ENCODE data around the gene DEFB114. TPM values are rescaled to one million over a fixed set of nuclear protein-coding genes. Genes with fewer than 3 reads are reported as not detected.

DEFB114 gene
- polyA plus RNA-seq, 3 donors, result not detected

- no peak overlapping the region for H3K9ac ChIP-seq (ENCODE audit: insufficient read depth, low read length, poor library complexity, severe bottlenecking)
- H4K20me1 ChIP-seq (ENCODE audit: insufficient read depth, low read length), result no peaks in the 10 kb centered on the region
- Mint-ChIP-seq H3K27me3 (ENCODE audit: low read depth in 3 of 3) (no peaks in the 10 kb centered on the region), H3K9me3 (peaks cover 0 to 2% (median 0%) of the 10 kb centered on the region in 7 donors), H3K27ac (no peak overlapping the region), H3K4me1 (no peaks in the 10 kb centered on the region), H3K36me3 (no peaks in the 10 kb centered on the region), H3K4me3 (no peak overlapping the region)
- no peaks in the 10 kb centered on the region for H3K79me2 ChIP-seq (ENCODE audit: insufficient read depth, low read length)
- intact Hi-C loops (cut with micrococcal nuclease), result no loop called here
- no peak for TF ChIP-seq CTCF (IDR thresholded peaks at IDR 0.05)
- H3K36me3 ChIP-seq (replicated peaks in 1 of 2; ENCODE audit: control insufficient read depth in 1 of 2, insufficient read depth in 2 of 2, low read length in 2 of 2), result no peaks in the 10 kb centered on the region
- H3K4me2 ChIP-seq (replicated peaks; ENCODE audit: extremely low read depth, low read length, poor library complexity, severe bottlenecking), result no peak overlapping the region
- no peaks in the 10 kb centered on the region for H3K27me3 ChIP-seq (ENCODE audit: control insufficient read depth in 2 of 2, insufficient read depth in 2 of 2, low read length in 2 of 2)
- H3K4me3 ChIP-seq (replicated peaks in 1 of 3; ENCODE audit: low read depth in 2 of 3, low read length in 3 of 3), result no peak overlapping the region
- no peak overlapping the region for H2AFZ ChIP-seq (ENCODE audit: insufficient read depth, low read depth, low read length, poor library complexity, severe bottlenecking)
- no CpG with 5 or more reads among the region's 3 CpGs for WGBS (ENCODE audit: insufficient coverage)
- no peak for DNase-seq
- no peaks in the 10 kb centered on the region for H3K4me1 ChIP-seq (ENCODE audit: control insufficient read depth in 1 of 2, insufficient read depth in 2 of 2, low read length in 2 of 2)
- H3K27ac ChIP-seq (ENCODE audit: low read depth in 1 of 2, low read length in 2 of 2), result no peak overlapping the region
- no peaks in the 10 kb centered on the region for H3K9me3 ChIP-seq (replicated peaks in 1 of 2; ENCODE audit: control insufficient read depth in 1 of 2, insufficient read depth in 1 of 2, low read length in 2 of 2)
Observed at GRCh38 chr6:50003139-50003538, 39.2 kb upstream of the DEFB114 start.

GRCh38 chr6:49995278-49995677 is 31.3 kb upstream of the DEFB114 start:
- intact Hi-C loops (cut with micrococcal nuclease), result no loop called here

More at GRCh38 chr6:49995278-49995677, 31.3 kb upstream of the DEFB114 start:
- TF ChIP-seq CTCF (IDR thresholded peaks at IDR 0.05), result no peak
- DNase-seq, result no peak
- H3K9me3 Mint-ChIP-seq, result peaks cover 0 to 6% (median 2%) of the 10 kb centered on the region in 7 donors
- Histone ChIP-seq H3K27me3 (ENCODE audit: control insufficient read depth in 2 of 2, insufficient read depth in 2 of 2, low read length in 2 of 2) (no peaks in the 10 kb centered on the region), H3K9ac (ENCODE audit: insufficient read depth, low read length, poor library complexity, severe bottlenecking) (no peak overlapping the region), H4K20me1 (ENCODE audit: insufficient read depth, low read length) (no peaks in the 10 kb centered on the region), H3K36me3 (replicated peaks in 1 of 2; ENCODE audit: control insufficient read depth in 1 of 2, insufficient read depth in 2 of 2, low read length in 2 of 2) (no peaks in the 10 kb centered on the region), H3K4me2 (replicated peaks; ENCODE audit: extremely low read depth, low read length, poor library complexity, severe bottlenecking) (no peak overlapping the region), H3K4me1 (ENCODE audit: control insufficient read depth in 1 of 2, insufficient read depth in 2 of 2, low read length in 2 of 2) (no peaks in the 10 kb centered on the region), H3K9me3 (replicated peaks in 1 of 2; ENCODE audit: control insufficient read depth in 1 of 2, insufficient read depth in 1 of 2, low read length in 2 of 2) (no peaks in the 10 kb centered on the region), H3K27ac (ENCODE audit: low read depth in 1 of 2, low read length in 2 of 2) (no peak overlapping the region), H3K4me3 (replicated peaks in 1 of 3; ENCODE audit: low read depth in 2 of 3, low read length in 3 of 3) (no peak overlapping the region), H3K79me2 (ENCODE audit: insufficient read depth, low read length) (no peaks in the 10 kb centered on the region), H2AFZ (ENCODE audit: insufficient read depth, low read depth, low read length, poor library complexity, severe bottlenecking) (no peak overlapping the region)
- no peaks in the 10 kb centered on the region for H3K4me1 Mint-ChIP-seq
- no peaks in the 10 kb centered on the region for H3K36me3 Mint-ChIP-seq
- H3K27me3 Mint-ChIP-seq (ENCODE audit: low read depth in 3 of 3), result peaks cover 0 to 2% (median 0%) of the 10 kb centered on the region in 3 donors
- no peak overlapping the region for H3K4me3 Mint-ChIP-seq
- no peak overlapping the region for H3K27ac Mint-ChIP-seq
